Lower leg skin (tissue), 4 donors: ENCODE measurements around the gene BAMBI. TPM values are rescaled to one million over a fixed set of nuclear protein-coding genes. Genes with fewer than 3 reads are reported as not detected.
A peak's percentile ranks its signal among the peaks of the same experiment; 100 is the strongest.

Experiments used
- DNase-seq, 2 donors: peaks; one replicate each; pipeline ENCODE4 v3.0.0-alpha.2; 2019; ENCODE audit warnings: low spot score in 2 of 2
- H3K4me3 ChIP-seq: fragments of 200-600 bp; sonication (generic); 2 replicates; pipeline ENCODE4 v1.5.1; 2017; ENCODE audit warnings: mild to moderate bottlenecking, low read depth; ENCODE audit not compliant: poor library complexity, severe bottlenecking
- POLR2A ChIP-seq, 2 donors: fragments of 450-650 bp; IDR thresholded peaks; one replicate each; pipeline ENCODE4 v1.6.1; 2016 to 2017; ENCODE audit warnings: antibody characterized with exemption in 2 of 2, mild to moderate bottlenecking in 1 of 2, moderate library complexity in 1 of 2
- WGBS, 2 donors: methylation state at CpG; one replicate each; pipeline ENCODE4 v1.1.5; 2018; 5-methylcytosine and 5-hydroxymethylcytosine counted together
- intact Hi-C: fragments of 100-400 bp; cut with DNase I; formaldehyde crosslinking; loops from one replicate; pipeline ENCODE4 v1.15.0; 2023; ENCODE audit warnings: low total_unique reads
- total RNA-seq, 4 donors: library from RNA; depleted of rRNA; stranded (reverse); fragments of >200 nt; gene quantifications; one replicate each; pipeline ENCODE4 v1.1.0, GENCODE V29; 2016
- TF ChIP-seq, protein P1 (sequence below), 3 donors: fragments of 450-650 bp; IDR thresholded peaks; one replicate each; pipeline ENCODE4 v1.5.1; 2016; ENCODE audit warnings: antibody characterized with exemption in 3 of 3, mild to moderate bottlenecking in 3 of 3, moderate library complexity in 2 of 3

The BAMBI gene
- total RNA-seq, 4 donors from 2014 or later: 4.0 to 14.8 (median 11.1) TPM

DNA sequence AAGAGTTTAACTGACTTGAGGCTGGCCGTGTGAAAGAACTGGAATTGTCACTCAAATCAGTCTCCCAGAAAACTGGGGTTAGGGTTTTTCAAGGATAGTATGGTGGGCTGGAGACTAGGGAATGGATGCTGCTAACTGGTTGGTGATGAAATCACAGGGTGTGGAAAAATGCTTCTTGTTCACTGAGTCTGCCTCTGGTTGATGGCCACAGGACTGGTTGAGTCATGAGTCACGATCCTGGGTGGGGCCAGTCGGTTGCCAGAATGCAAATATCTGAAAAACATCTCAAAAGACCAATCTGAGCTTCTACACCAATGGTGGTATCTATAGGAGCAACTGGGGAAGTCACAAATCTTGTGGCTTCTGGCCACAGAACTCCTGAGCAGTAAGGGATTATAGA, 16.3 kb upstream of the BAMBI start:
- no peak overlapping the region for H3K4me3 ChIP-seq
- peak; percentile 45 to 77 for DNase-seq
- WGBS, 2 donors: 22 to 43% methylated on average over 3 of the region's 3 CpGs
- no peak for TF ChIP-seq POLR2A (IDR thresholded peaks at IDR 0.05)
- TF ChIP-seq, protein P1, sequence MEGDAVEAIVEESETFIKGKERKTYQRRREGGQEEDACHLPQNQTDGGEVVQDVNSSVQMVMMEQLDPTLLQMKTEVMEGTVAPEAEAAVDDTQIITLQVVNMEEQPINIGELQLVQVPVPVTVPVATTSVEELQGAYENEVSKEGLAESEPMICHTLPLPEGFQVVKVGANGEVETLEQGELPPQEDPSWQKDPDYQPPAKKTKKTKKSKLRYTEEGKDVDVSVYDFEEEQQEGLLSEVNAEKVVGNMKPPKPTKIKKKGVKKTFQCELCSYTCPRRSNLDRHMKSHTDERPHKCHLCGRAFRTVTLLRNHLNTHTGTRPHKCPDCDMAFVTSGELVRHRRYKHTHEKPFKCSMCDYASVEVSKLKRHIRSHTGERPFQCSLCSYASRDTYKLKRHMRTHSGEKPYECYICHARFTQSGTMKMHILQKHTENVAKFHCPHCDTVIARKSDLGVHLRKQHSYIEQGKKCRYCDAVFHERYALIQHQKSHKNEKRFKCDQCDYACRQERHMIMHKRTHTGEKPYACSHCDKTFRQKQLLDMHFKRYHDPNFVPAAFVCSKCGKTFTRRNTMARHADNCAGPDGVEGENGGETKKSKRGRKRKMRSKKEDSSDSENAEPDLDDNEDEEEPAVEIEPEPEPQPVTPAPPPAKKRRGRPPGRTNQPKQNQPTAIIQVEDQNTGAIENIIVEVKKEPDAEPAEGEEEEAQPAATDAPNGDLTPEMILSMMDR (IDR thresholded peaks at IDR 0.05): no peak
- intact Hi-C loops: no loop called here

DNA sequence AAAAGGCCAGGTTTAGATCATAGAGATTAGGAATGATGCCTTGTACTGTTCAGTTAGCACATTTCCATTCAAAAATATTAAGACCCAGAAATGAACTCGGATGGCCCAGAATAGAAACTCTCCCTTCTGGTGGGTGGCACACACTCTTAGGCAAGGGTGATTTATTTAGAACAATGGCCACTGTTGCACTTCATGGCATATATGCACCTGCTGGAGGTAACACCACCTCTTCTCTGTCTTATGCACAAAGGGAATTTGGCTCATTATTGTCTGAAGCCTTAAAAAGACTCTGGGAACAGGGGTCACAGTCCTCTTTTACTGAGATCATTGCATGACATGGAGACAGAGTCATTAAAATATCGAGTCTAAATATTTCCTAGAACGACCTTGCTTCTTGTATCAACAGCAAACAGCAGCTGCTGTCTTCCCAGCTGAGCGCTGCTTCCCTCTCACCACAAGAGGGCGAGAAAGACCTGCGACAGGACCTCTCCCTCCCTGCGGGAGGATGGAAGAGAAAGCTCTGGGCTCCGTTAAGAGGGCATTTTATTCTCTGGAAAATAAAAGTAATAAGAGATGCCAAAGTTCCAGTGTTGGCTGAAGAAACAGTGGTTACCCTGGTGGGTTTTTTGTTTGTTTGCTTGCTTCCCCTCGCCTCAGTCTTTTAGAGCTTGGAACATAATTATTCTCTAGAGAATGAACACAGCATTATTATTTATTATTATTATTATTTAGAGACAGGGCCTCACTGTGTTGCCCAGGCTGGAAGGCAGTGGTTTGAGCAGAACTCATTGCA, 13.5 kb upstream of the BAMBI start:
- no peak overlapping the region for H3K4me3 ChIP-seq
- peak; percentile 65 to 94 for DNase-seq
- TF ChIP-seq, protein P1 (IDR thresholded peaks at IDR 0.05): peak in 1 of 3 donors; percentile 60
- no peak for TF ChIP-seq POLR2A (IDR thresholded peaks at IDR 0.05)
- intact Hi-C loops: no loop called here
- 6 to 7% methylated on average over 9 of the region's 9 CpGs for WGBS, 2 donors

DNA sequence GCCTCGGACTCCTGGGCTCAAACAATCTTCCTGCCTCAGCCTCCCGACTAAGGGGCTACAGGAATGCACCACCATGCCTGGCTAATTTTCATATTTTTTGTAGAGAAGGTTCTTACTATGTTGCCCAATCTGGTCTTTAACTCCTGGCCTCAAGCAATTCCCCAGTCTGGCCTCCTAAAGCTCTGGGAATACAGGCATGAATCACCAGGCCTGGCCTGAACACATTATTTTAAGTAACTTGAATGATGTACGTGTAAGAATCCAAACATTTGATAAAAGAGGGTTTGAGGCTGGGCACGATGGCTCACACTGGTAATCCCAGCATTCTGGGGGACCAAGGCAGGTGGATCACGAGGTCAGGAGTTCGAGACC, 13.0 kb upstream of the BAMBI start:
- TF ChIP-seq, protein P1 (IDR thresholded peaks at IDR 0.05): no peak
- no peak for TF ChIP-seq POLR2A (IDR thresholded peaks at IDR 0.05)
- WGBS, 2 donors: 54 to 57% methylated on average over 6 of the region's 6 CpGs
- peak in 1 of 2 donors; percentile 56 for DNase-seq
- intact Hi-C loops: no loop called here
- no peak overlapping the region for H3K4me3 ChIP-seq

DNA sequence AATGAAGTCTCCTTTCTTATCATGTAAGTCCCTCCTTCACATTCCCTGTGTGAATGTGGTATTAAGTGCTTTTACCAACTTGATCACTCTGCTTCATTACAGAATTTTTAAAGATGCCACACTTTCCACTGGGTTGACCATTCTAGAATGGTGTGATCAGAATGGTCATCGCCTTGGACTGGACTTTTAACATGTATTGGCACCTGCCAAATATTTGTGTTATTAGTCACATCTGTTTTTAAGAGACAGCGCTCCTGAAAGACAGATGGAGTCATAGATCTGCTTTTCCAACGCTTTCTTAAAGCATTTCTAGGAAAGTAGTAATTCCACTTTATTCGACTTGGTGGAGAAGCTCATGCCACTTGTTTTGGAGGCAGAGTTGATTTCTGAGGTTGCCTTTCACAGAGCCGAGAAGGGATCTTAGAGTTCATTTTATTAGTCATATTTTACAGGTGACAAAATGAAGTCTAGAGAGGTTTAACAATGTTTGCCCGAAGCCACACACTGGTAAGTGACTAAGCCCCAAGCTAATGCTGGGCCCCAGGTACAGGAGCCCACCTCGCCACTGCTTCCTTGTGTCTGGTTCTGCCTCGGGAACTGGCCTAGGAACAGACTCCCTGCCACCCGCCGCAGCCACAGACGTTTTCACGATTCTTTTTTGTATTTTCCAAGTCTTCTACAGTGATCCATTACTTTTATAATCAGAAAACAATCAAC, 10.4 kb upstream of the BAMBI start:
- no peak for DNase-seq
- intact Hi-C loops: loop anchor here (5.0 kb wide), 1 partner anchor 325 kb away; no protein-coding TSS in a partner anchor
- TF ChIP-seq, protein P1 (IDR thresholded peaks at IDR 0.05): no peak
- no peak for TF ChIP-seq POLR2A (IDR thresholded peaks at IDR 0.05)
- WGBS, 2 donors: 72 to 83% methylated on average over 12 of the region's 12 CpGs
- H3K4me3 ChIP-seq: no peak overlapping the region

DNA sequence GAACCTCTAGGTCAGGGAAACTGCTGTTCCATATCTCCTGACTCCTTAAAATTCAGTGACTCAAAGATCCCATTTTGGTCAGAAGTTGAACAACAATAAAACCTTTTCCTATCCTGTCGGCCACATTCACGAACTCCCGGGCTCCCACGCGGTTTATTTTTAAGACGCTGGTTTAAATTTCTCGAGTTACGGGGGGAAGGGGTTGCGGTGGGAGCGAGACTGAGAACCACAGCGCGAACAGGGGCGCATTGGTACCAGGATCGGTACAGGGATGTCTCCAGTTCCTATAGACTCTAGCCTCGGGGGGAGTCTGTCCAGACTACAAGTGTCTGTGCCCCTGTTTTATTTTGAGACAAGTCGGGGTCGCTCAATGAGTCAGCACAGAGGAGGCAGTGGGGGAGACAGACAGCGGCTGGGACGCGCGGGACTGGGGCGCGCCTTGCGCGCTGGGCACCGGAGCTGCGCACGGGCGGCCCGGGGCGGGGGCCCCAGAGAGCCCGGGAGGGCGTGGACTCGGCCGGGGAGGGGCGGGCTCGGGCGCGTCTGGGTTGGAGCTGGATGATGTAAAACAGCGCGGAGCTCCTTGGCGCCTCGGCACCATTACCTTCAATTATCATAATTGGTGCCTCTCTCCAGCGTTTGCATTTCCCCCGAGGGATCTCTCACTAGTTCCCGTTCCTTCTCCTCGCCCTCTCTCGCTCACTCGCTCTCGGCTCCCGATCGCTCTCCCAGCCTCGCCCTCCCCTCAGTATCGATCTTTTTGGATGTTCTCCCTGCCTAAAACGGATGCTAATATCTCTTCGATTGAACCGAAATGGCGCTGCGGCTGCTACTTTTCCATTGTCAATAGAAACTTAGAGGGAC, 8.7 kb upstream of the BAMBI start:
- WGBS, 2 donors: 1% methylated on average over 37 to 59 of the region's 59 CpGs
- no peak for TF ChIP-seq POLR2A (IDR thresholded peaks at IDR 0.05)
- TF ChIP-seq, protein P1 (IDR thresholded peaks at IDR 0.05): no peak
- peak in 1 of 2 donors; percentile 88 for DNase-seq
- intact Hi-C loops: loop anchor here (5.0 kb wide), 1 partner anchor 324 kb away; no protein-coding TSS in a partner anchor
- no peak overlapping the region for H3K4me3 ChIP-seq
